Uterus (tissue), 4 donors: ENCODE results near the gene ZNF653. TPM values are rescaled to one million over a fixed set of nuclear protein-coding genes. Genes with fewer than 3 reads are reported as not detected.

Experiments used
- DNase-seq, 2 donors: peaks; one replicate each; pipeline ENCODE4 v3.0.0-alpha.2; 2019 to 2020
- H3K27ac ChIP-seq, 2 donors: fragments of 200-600 bp; sonication (generic); 1 replicate in 1 of 2; 2 replicates in 1 of 2; pipeline ENCODE4 v1.5.1; 2016 to 2018
- H3K27me3 ChIP-seq, 2 donors: fragments of 200-600 bp; sonication (generic); one replicate each; pipeline ENCODE4 v1.5.1; 2018 to 2019; ENCODE audit warnings: control low read depth in 1 of 2
- H3K36me3 ChIP-seq, 2 donors: fragments of 200-600 bp; sonication (generic); one replicate each; pipeline ENCODE4 v1.5.1; 2019; ENCODE audit warnings: control low read depth in 1 of 2
- H3K4me1 ChIP-seq, 2 donors: fragments of 200-600 bp; sonication (generic); one replicate each; pipeline ENCODE4 v1.5.1; 2018 to 2019; ENCODE audit warnings: control low read depth in 1 of 2
- H3K4me3 ChIP-seq, 2 donors: fragments of 200-600 bp; sonication (generic); 1 replicate in 1 of 2; 2 replicates in 1 of 2; pipeline ENCODE4 v1.5.1; 2018 to 2019; ENCODE audit warnings: mild to moderate bottlenecking in 1 of 2
- H3K9me3 ChIP-seq, 2 donors: fragments of 200-600 bp; sonication (generic); one replicate each; pipeline ENCODE4 v1.5.1; 2019; ENCODE audit warnings: control low read depth in 1 of 2
- POLR2A ChIP-seq, 2 donors: fragments of 450-650 bp; IDR thresholded peaks; one replicate each; pipeline ENCODE4 v1.6.1; 2016; ENCODE audit warnings: antibody characterized with exemption in 2 of 2, mild to moderate bottlenecking in 1 of 2, moderate library complexity in 1 of 2
- intact Hi-C: fragments of 100-400 bp; cut with DNase I; formaldehyde crosslinking; loops from one replicate; pipeline ENCODE4 v1.15.1; 2023; ENCODE audit warnings: low total_unique reads
- total RNA-seq, 4 donors: library from RNA; depleted of rRNA in 3 of 4; stranded (reverse); fragments of >200 nt in 3 of 4; gene quantifications; one replicate each; pipeline versions ENCODE4 v1.1.0 to v1.2.4, GENCODE V29; 2014 to 2023
- TF ChIP-seq, protein P1 (sequence below), 4 experiments: fragments of 200-600 bp in 2 of 4; fragments of 450-650 bp in 2 of 4; sonication (generic) in 2 of 4; IDR thresholded peaks; one replicate each; pipeline ENCODE4 v1.5.1; 2016 to 2019; ENCODE audit warnings: antibody characterized with exemption in 4 of 4, mild to moderate bottlenecking in 2 of 4, moderate library complexity in 1 of 4
- donor health status: DM: yes; HTN: yes; CAD: no.

ZNF653 gene
- total RNA-seq, 4 donors from 2014 or later, result 0.88 to 14.8 (median 6.3) TPM

DNA sequence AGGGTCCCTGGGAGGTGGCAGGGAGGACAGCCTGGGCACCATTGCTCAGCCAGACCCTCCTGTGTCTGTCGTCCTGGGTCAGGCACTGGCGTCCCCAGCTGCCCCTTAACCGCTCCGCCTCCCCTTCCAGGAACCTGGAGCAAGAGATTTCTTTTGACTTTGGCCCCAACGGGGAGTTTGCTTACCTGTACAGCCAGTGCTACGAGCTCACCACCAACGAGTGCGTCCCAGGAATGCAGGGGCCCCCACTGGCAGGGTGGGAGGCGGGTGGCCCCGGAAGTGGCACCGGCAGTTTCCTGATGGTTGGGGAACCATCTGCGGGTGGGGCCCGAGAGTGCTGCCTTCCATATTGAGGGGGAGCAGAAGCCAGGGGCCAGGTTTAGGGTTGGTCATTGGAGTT lies 57.2 kb downstream of the ZNF653 start:
- TF ChIP-seq POLR2A (IDR thresholded peaks at IDR 0.05), result no peak
- TF ChIP-seq, protein P1, sequence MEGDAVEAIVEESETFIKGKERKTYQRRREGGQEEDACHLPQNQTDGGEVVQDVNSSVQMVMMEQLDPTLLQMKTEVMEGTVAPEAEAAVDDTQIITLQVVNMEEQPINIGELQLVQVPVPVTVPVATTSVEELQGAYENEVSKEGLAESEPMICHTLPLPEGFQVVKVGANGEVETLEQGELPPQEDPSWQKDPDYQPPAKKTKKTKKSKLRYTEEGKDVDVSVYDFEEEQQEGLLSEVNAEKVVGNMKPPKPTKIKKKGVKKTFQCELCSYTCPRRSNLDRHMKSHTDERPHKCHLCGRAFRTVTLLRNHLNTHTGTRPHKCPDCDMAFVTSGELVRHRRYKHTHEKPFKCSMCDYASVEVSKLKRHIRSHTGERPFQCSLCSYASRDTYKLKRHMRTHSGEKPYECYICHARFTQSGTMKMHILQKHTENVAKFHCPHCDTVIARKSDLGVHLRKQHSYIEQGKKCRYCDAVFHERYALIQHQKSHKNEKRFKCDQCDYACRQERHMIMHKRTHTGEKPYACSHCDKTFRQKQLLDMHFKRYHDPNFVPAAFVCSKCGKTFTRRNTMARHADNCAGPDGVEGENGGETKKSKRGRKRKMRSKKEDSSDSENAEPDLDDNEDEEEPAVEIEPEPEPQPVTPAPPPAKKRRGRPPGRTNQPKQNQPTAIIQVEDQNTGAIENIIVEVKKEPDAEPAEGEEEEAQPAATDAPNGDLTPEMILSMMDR (IDR thresholded peaks at IDR 0.05), result no peak
- intact Hi-C loops, result no loop called here
- Histone ChIP-seq H3K4me1 (peaks cover 0 to 5% of the 10 kb centered on the region in 2 donors), H3K36me3 (no peaks in the 10 kb centered on the region), H3K27ac (no peak overlapping the region), H3K4me3 (no peak overlapping the region), H3K27me3 (no peaks in the 10 kb centered on the region), H3K9me3 (no peaks in the 10 kb centered on the region)
- DNase-seq, result no peak

DNA sequence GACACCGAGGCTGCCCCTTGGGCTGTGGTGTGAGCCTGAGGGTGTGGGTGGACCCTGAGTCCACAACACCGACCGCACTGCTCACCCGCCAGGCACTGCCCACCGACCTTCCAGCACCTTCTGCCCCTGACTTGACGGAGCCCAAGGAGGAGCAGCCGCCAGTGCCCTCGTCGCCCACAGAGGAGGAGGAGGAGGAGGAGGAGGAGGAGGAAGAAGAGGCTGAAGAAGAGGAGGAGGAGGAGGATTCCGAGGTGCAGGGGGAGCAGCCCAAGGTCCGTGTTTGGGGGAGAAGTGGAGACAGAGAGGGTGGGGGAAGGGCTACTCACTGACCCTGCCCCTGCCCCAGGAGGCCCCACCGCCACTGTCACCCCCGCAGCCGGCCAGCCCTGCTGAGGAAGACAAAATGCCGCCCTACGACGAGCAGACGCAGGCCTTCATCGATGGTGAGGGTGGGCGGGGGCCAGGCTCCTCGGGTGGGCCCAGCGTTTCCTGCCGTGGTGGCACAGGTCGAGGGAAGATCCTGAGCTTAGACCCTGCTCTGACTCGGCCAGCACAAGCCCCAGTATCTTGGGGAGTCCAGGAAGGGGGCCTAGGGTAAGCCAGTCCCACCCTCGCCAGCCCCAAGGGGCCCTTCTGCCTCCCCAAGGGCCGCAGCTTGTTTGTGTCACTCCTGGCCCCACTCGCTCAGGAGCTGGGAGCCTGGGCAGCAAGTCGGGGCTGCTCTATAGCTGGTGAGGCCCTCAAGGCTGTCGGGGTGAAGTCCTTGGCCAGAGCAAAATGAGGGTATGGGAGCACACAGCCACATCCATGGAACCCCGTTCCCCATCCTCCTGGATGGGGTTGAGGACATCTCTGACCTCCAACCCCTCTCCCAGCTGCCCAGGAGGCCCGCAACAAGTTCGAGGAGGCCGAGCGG lies 58.0 kb downstream of the ZNF653 start:
- no peaks in the 10 kb centered on the region for H3K27me3 ChIP-seq
- no peaks in the 10 kb centered on the region for H3K9me3 ChIP-seq
- H3K27ac ChIP-seq, result no peak overlapping the region
- no peaks in the 10 kb centered on the region for H3K36me3 ChIP-seq
- DNase-seq, result no peak
- intact Hi-C loops, result no loop called here
- H3K4me3 ChIP-seq, result no peak overlapping the region
- H3K4me1 ChIP-seq, result peaks cover 0 to 5% of the 10 kb centered on the region in 2 donors
- TF ChIP-seq POLR2A (IDR thresholded peaks at IDR 0.05), result no peak
- TF ChIP-seq, protein P1 (IDR thresholded peaks at IDR 0.05), result no peak

DNA sequence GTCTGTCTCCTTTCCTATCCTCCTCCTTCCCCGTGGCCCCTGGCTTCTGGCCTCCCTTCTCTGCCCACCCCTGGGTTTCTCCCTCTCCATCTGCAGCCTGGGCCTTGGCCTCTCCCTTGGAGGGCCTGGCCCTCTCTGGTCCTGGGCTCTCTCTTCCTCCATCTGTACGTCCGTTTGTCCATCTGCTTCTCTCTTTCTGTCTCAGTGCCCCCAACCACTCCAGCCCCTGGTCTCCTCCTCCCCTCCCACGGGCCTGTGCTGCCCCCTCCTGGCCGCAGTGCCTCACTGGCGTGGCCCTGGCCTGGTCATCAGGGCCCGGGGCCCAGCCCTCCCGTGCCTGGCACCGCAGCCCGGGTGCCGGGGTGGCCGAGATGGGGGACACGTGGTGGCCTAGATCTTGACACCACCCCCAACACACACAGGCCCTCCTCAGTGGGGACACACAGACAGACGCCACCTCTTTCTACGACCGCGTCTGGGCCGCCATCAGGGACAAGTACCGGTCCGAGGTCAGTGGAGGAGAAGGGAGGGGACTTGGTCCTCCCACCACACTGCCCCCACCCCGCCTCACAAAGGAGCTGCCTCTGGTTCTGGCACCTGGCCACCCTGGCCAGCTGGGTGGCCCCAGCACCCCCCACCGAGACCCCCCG lies 58.9 kb downstream of the ZNF653 start:
- DNase-seq, result peak in 1 of 2 donors; percentile 52
- Histone ChIP-seq H3K27me3 (no peaks in the 10 kb centered on the region), H3K4me1 (peaks cover 0 to 4% of the 10 kb centered on the region in 2 donors), H3K27ac (no peak overlapping the region), H3K9me3 (no peaks in the 10 kb centered on the region), H3K36me3 (no peaks in the 10 kb centered on the region), H3K4me3 (no peak overlapping the region)
- TF ChIP-seq, protein P1 (IDR thresholded peaks at IDR 0.05), result peak; percentile 40 to 75 (median 66)
- no peak for TF ChIP-seq POLR2A (IDR thresholded peaks at IDR 0.05)
- intact Hi-C loops, result no loop called here

DNA sequence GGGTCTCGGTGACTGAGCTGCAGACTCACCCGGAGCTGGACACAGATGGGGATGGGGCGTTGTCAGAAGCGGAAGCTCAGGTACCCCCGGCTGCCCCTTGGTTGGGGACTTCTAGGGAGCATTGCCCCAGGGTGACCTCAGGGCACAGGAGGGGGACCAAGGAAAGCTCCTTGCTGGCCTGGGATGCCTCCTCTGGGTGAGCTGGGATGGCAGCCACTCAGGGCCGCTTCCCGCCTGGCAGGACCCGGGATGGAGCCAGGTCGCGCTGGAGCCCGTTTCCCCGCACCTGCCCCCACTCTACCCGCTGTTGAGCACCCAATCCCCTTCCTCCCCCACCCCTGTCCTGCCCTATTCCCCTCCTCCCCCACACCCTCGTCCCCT lies 59.4 kb downstream of the ZNF653 start:
- DNase-seq, result no peak
- TF ChIP-seq, protein P1 (IDR thresholded peaks at IDR 0.05), result no peak
- TF ChIP-seq POLR2A (IDR thresholded peaks at IDR 0.05), result no peak
- no peaks in the 10 kb centered on the region for H3K4me1 ChIP-seq
- H3K9me3 ChIP-seq, result no peaks in the 10 kb centered on the region
- H3K27me3 ChIP-seq, result no peaks in the 10 kb centered on the region
- no peak overlapping the region for H3K4me3 ChIP-seq
- H3K36me3 ChIP-seq, result no peaks in the 10 kb centered on the region
- intact Hi-C loops, result no loop called here
- H3K27ac ChIP-seq, result no peak overlapping the region

DNA sequence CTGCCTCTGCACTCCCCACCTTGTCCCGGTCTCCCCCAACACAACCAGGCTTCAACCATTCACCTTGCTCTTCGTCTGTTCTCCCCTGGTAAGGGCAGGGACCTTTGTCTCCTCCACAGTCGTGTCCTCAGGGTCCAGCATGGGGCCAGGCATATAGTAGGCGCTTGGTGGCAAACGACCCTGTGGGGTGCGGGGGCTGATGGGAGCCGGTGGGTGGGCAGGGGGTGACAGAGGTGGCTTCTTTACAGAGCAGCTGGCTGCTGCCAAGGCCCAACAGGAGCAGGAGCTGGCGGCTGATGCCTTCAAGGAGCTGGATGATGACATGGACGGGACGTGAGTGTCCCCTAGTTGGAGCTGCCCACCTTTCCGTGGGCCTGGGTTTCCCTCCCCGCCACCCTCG lies 60.5 kb downstream of the ZNF653 start:
- Histone ChIP-seq H3K36me3 (no peaks in the 10 kb centered on the region), H3K9me3 (no peaks in the 10 kb centered on the region), H3K27ac (no peak overlapping the region), H3K4me1 (no peaks in the 10 kb centered on the region), H3K27me3 (no peaks in the 10 kb centered on the region), H3K4me3 (no peak overlapping the region)
- intact Hi-C loops, result no loop called here
- TF ChIP-seq, protein P1 (IDR thresholded peaks at IDR 0.05), result no peak
- TF ChIP-seq POLR2A (IDR thresholded peaks at IDR 0.05), result no peak
- DNase-seq, result no peak
